Right lobe of liver (tissue), 4 donors: ENCODE results near the gene SPATC1L.

Experiments
- CTCF ChIP-seq, 4 donors: fragments of 200-600 bp in 3 of 4; fragments of 450-650 bp in 1 of 4; IDR thresholded peaks; one replicate each; pipeline versions ENCODE4 v1.5.1 to v1.8.0; 2016 to 2022; ENCODE audit warnings: antibody characterized with exemption in 4 of 4, mild to moderate bottlenecking in 2 of 4
- POLR2A ChIP-seq: fragments of 450-650 bp; IDR thresholded peaks from one replicate; pipeline ENCODE4 v1.6.1; 2017; ENCODE audit warnings: antibody characterized with exemption, mild to moderate bottlenecking
- donor health status: DM: no; HTN: no; CAD: no.
- donor health status: DM: no; HTN: no; CAD: no.
- donor health status: DM: no; HTN: yes; CAD: no.

- TF ChIP-seq CTCF (IDR thresholded peaks at IDR 0.05) (no peak), POLR2A (no peak)
Measured at GRCh38 chr21:46203203-46203600, 18.9 kb upstream of the SPATC1L start.
